ENCODE measurements around the gene CD274.

GRCh38 chr9:5453004-5453403, 2.7 kb downstream of the CD274 start:
- TF ChIP-seq CTCF (IDR thresholded peaks at IDR 0.05) (no peak), POLR2A (IDR thresholded peaks at IDR 0.05) (no peak)

Measured in esophagus squamous epithelium (tissue), 4 donors.